GM19395 (cell line): ENCODE measurements around the gene BCL2.

Source experiments
- ATAC-seq: cut with Tn5 transposase; IDR thresholded peaks from one replicate; pipeline ENCODE4 v1.9.1; 2021; ENCODE audit warnings: mild to moderate bottlenecking, moderate library complexity; ENCODE audit not compliant: unreplicated experiment

The BCL2 gene

DNA sequence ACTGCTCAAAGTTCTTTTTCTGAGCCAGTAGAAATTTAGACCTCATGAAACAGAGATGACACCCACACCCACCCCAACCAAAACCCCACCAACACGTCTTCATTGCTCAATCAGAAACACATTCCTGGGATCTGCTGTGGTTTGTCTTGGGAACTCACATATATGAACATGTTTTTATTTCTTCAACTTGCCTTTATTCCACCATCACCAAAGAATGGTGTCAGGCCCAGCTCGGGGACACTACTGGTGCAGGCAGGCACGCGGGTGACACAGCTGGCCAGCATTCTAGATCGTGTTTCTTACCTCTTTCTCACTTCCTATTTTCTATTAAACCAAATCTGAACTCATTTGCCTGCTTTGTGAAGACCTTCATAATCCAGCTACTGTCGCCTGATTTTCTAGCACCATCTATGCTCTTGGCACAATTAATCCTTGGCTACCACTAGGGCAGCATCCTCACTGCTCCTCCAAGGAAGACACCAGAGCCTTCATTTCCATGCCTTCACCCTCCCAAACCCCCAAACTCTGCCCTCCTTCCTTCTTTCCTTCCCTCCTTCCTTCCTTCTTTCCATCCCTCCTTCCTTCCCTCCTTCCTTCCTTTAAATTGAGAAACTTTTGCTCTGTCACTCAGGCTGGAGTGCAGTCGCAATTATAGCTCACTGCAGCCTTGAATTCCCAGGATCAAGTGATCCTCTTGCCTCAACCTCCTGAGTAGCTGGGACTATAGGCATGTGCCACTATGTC lies 157.1 kb downstream of the BCL2 start:
- ATAC-seq = peak; percentile 30

DNA sequence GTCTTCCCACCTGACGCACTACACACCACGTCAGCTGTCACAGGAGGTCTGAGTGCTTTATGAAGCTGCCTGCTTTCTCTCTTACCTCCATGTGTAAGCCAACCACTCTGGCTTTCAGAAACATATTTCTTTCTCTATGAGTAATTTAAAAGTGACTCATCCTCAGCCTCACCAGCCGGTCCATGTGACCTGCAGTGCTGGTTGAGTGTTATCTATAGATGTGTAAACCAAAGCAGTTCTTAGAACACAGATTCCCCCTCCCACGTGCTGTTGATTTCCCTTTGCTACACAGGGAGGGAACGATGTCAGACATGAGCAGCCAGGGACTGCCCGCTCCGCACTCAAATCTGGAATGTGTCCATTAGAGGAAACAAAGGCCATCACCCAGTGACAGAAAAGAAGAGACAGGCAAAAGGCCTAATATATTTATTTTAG lies 157.8 kb downstream of the BCL2 start:
- peak; percentile 61 for ATAC-seq

DNA sequence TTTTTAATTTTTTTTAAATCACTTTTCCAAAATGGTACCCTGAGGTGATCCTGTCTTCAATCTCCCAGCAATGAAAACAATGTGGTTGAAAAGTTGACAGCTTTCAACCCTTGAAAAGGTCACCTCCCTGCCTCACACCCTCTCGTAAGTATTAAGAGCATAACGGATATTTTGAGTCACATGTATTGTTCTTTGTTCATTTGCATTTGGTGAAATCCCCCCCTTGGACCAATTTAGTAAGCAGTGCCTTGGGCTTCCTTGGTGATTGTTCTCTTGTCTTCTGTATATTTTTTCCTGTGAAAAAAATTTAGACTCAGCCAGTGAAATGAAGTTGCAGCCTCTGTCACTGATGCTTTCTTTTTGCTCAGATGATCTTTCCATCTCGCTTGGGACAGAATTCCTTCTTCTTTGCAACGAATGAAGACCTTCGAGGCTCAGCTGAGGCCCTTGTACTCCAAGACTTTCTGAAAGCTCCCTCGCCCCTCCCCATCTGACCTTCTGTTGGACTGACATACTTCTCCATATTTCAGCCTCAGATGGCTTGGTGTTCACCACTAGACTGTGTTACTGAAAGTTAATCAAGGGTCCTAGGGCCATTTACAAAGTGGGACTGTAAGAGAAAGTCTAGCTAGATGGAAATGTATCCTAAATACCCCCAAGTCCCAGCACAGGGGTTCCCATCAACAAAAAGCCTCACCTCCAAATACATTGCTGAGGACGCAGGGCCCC lies 158.4 kb downstream of the BCL2 start:
- peak; percentile 34 for ATAC-seq

DNA sequence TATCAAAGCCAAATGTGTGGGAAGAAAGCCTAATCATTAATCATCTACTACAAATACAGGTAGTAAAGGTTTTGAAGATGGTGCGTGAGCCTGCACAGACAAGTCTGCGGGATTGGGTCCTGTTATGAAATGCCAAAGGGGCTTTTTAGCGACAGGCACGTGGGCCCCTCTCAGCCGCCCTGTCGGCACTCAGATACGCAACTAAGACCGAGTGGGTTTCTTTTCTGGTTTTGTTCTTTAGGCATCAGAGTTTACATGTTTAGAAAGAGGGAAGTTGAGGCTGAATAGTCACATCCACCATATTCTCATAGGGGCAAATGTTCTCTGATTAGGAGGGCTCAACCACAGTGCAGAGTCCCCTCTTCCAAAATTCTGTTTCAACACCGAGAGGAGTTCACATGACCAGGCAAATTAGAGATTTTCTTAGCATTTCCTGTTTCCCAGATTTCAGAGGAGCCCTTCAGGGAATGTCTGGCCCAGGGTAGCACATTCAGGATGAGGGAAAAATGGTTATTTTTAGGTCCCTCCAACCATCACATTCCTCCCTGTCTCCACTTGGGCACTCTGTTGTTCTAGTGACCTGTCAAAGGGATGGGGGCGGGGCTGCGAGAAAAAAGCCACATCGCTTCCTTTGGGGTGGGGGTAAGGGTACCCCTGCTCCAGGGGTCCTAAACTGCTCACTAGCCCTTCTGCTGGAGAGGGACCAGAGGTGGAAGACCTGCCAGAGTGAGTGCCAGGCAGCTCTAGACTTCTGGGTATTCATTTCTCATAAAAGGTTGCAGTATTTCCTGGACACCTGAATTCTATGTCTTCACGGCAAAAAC lies 159.2 kb downstream of the BCL2 start:
- no peak for ATAC-seq

DNA sequence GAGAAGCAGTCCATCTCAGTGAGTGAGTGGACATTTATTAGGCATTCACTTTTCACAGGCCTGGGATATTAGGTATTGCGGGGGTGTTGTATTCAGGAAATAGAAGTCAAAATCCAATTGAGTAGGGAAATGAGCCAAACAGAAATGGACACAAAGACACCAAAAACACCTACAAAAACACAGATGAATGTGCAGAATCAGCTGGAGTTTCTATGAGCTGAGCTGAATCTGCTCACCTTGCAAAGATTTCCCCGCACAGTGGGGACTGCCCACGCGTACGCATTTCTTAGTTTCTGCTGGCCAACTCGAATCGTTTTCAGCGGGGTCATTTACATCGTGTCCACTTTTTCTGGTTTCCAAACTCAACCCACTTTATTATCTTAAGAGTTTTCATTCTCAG lies 160.0 kb downstream of the BCL2 start:
- ATAC-seq = no peak

DNA sequence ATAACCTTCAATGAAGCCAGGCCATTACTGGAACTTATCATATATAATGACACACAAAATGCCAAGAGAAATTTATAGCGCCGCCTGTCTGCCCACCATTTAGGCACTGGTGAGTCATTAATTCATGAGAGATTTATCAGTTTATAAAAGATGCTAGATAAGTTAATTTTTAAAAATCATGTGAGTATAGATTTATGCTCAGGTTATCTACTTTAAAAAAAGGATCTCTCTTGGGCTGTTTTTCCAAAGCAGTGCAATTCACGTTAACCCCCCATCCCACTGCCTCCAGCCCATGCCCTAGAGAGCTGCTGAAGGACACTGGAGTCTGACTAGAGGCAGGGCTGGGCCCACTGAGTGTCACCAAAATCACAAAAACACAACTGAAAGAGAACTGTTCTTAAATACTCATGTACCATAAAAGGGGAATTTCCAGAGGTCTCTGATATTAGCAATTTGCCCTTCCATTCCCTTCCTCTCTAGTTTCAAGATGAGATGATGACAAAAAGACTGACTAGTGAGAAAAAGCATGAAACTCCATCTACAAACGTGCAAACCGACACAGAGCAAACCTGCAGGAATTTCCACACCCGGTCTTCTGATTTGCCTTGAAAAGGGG lies 160.8 kb downstream of the BCL2 start:
- no peak for ATAC-seq

DNA sequence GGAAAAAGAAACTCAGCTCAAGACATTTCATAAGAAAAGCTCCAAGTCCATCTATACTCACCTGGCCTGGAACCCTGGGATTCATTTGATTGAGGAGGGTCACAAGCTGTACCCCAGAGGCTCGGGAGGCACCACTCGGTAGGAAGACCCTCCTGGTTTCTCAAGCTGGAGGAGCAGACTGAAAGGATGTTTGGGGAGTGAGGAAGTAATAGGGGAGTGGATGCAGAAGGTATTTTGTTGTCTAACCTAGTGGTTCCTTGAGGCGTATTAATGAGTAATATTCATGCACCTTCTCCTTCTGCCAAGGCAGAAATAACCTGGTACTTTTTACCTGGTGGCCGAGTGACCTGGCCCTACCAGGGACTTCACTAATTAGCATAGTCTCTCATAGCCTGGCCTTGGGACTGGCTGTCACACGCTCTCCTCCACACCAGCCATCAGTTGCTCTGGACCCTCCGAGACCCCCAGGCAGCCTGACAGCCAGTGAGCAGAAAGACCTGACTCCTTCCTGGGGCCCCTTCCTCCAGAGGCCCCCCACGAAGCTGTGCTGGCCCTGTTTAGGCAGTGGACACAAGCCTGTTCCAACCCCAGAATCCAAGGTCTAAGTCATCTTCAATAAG lies 161.4 kb downstream of the BCL2 start:
- ATAC-seq = no peak

DNA sequence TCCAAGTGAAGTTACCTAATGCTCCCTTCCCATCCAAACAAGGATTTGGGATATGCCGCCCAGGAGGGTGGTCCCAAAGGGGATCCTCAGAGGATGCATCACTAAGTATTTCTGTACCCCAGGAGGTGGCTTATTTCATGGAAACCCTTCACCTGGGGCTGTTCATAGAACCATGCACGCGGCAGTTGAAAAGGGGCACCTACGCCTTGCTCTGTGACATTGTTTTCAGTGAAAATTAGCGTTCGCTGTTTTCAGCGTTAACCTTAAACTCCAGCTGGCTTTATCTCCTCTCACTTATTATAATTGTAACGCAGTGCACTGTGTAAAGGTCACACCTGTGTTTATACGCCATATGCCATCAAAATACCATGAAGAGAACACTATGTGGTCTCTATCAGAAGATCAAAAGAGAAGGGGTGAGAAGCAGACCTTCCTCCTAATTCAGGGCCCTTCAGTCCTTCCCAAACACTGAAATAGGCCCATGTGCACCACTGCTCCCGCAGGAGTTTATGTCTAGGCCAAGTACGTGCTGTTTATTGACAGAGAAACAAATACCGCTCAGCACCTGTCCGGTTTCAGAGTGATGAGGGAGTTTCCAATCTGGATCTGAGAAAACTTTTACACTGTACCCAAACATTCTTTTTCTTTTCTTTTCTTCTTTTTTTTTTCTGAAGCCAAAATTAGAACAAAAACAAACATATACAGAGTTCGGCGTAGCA lies 162.1 kb downstream of the BCL2 start:
- peak; percentile 27 for ATAC-seq

DNA sequence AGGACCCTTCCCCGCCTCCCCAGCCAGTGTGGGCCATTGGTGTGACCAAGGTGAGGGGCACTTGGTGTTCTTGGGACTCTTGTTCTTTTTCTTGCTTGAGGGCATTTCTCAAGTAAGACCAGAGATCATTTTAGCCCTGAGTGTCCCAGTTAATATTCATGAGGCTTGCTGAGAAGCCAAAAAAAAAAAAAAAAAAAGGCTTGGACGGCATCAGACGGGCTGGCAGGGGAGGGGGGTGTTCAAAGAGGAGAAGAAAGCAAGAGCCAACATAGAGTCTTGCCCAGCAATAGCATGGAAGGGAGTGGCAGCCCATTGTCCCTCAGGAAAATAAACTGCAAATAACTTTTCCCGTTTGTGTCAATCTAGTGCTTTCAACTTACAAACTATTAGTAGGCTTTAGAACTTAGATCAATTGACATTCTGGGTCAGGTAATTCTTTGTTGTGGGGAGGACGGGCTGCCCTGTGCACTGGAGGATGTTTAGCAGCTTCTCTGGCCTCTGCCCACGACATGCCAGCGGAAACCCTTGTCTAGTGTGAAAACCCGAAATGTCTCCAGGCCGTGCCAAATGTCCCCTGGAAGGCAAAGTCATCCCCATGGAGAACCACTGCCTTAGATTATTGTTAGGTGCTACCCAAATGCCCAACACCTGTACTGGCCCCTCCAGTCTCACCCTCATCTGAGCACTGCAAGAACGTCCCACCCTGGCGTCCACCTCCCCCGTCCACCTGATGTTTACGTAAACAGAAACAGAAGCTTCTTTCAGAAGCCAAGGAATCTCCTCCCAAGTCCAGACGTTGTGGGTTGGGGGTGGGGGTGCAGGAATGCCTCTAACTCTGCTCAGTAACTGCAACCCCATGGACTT lies 163.4 kb downstream of the BCL2 start:
- ATAC-seq = no peak

DNA sequence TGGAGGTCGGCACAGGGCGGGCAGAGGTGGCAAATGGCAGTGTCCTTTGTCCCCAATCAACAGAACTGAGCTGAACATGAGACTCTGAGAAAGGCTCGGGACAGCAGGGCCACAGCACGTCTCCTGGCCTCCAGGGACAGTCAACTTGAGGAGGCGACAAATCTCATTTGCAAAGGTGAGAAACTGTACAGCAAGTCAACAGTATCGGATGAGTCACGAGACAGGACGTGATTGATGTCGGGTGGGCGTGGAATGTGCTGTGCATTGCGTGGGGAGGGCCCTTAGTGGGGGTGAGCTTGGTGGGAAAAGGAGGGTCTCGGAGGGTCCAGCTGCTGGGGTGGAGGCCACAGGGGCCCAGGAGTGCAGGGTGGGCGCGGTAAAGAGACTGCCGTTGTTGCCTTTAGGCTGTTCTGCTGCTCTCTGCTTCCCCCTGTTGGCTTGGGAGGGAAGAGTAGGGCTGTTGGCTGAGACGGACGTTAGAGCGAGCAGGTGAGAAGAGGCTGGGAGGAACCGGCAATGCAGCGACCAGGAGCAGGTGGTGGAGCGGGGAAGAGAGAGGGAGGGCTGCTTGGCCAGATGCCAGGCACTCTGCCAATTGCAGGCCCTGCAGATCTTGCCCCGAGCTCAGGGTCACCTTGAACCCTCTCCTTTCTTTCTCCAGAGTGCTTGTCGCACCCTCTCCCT lies 164.3 kb downstream of the BCL2 start:
- ATAC-seq = peak; percentile 48

DNA sequence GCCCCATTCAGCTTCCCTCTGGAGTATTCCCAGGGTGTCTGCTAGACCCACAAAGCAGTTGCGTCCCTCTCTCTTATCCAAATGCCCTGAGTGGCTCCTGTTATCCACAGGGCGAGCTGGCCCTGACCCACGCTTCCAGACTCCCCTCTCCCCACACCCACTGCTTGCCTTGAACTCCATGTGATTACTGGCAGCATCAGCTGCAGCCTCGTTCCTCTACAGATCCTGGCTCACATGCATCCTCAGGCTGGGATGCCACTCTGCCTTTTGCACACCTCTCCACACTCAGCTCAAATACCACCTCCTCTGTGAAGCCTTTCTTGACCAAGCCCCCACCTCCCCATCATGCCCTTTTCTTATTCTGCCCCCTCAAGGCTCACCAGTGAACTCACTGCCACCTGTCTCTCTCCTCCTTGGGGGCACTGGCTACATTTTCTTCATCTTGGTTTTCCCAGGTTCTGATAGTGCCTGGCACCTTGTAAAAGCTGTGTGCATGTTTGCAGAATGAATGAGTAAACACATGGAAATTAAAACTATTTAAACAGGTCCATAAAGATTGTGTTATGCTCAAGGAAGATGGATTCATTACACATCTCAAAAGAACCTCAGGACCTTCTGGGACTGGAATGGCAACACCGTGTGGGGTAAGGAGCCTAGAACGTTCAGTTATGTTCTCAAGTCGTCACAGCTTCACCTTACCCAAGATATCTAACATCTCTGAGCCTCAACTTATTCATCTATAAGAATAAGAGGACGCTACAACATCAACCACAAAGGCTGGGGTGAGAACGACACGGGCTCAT lies 165.0 kb downstream of the BCL2 start:
- no peak for ATAC-seq

DNA sequence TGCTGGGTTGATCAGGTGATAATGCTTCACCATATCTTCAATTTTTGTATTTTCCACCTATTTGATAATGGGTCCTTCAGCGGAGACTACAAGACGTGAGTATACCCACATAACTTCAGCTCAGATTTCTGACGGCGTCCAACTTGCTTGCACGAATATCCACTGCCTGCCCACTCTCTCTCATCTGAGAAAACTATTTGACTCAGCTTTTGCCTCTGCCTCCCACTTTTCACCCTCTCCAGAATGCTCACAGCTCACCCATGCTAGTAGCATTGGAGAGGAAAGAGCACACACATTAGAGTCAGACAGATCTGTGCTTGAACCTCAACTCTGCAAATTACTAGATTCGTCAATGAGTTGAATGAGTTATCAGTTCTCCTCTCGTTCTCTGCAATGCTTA lies 166.8 kb downstream of the BCL2 start:
- no peak for ATAC-seq

DNA sequence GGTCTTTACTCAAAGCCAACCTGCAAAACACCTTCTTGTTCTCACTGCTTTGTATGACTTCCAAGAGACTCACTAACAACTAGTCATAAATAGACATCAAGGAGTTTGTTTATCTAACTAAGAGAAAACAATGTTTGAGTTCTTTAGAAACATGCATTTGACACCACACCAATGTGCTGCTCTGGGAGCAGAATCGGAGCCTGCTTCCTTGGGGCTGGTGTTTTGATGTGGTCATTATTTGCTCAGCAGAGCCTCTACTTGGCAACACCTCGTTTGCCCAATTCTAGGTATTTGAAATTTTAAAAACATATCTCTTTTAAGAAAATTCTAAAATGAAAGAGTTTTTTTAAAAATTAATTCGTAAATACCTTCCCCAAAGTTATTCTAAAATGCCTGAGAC lies 167.5 kb downstream of the BCL2 start:
- ATAC-seq = no peak

DNA sequence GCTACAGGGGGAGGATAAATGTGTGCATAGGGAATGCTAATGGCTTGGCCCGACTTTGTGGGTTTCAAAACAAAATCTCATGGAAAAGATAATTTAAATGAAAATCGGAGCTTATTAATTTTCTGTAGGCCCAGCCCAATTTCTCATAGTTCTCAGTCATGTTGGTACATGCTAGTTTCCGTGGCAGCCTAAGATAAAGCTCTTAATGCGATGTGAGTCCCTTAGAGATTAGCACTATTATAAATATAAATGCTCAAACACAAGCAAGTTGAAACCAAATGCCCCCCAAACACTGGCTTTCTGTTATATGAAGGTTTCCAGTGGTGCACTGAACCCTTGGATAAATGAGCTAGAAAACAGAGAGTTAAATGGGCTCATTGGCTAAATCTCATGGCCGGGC lies 168.0 kb downstream of the BCL2 start:
- no peak for ATAC-seq

DNA sequence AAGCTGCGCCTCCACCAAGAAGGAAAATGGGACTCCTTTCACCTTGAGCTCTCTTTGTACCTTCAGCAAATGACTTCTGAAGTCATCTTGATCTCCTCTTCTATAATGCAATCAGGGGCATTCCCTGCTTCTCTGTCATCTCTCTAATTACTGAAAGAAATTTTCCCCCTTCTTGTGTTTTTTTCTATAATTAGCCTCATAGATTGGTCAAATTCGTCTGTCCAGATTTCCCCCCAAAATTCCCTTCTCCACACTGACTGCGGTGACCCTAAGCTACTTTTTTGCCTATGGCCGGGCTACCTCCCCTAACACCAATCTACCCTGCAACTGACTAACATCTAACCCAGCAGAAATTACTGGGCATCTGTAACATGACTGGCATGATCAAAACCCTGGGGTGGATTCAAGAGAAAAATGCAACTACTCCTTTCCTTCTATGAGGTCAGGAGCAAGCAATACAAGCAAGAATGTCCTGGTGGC lies 168.6 kb downstream of the BCL2 start:
- ATAC-seq = no peak

DNA sequence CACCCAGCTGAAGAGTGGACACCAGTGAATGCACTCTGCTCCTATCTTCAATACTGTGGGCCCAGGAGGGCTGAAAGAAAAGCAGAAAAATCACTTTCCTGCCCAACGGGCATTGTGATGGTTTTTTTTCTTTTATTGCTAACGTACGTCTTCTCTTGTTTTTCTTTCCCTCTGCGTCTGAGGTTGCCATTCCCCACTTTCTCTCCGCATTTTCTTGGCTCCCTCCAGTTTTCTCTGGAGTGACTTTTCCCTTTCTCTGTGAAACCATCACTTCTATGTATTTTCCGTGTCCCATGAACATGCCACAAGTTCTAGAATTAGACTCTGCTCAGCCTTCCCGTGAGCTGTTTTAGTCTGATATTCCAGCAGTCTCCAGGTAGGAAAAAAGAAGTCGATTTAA lies 169.2 kb downstream of the BCL2 start:
- ATAC-seq = no peak

DNA sequence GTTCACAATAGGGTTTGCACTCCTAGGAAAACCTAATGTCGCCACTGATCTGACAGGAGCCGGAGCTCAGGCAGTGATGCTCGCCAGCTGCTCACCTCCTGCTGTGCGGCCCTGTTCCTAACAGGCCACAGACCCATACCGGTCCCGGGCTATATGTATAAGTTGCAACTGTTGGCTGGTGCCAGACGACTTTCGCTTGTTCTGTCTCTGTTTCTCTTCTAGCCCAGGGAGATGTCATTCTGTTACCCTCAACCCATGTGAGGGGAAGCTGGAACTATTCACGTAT lies 170.3 kb downstream of the BCL2 start:
- ATAC-seq = no peak
